Heart left ventricle (tissue), 16 donors: Measurements from ENCODE around the gene CCNYL1. TPM values are rescaled to one million over a fixed set of nuclear protein-coding genes. Genes with fewer than 3 reads are reported as not detected.
A peak's percentile ranks its signal among the peaks of the same experiment; 100 is the strongest.

Experiments
- ATAC-seq, 4 donors: fragments of 200-7000 bp; cut with Tn5 transposase; one replicate each; pipeline ENCODE4 v1.9.1; 2020 to 2022; ENCODE audit warnings: moderate library complexity in 4 of 4, mild to moderate bottlenecking in 3 of 4, moderate number of reproducible peaks in 1 of 4
- DNase-seq, 5 donors: peaks; one replicate each; pipeline ENCODE4 v3.0.0-alpha.2; 2020
- H3K27ac ChIP-seq, 12 donors: fragments of 200-600 bp; sonication (generic) in 4 of 12; one replicate each; pipeline versions ENCODE4 v1.5.0 to v1.8.0; 2016 to 2022; ENCODE audit warnings: mild to moderate bottlenecking in 2 of 12
- H3K27me3 ChIP-seq, 9 donors: fragments of 200-600 bp; sonication (generic) in 2 of 9; one replicate each; pipeline versions ENCODE4 v1.5.1 to v1.8.0; 2016 to 2022; ENCODE audit warnings: mild to moderate bottlenecking in 3 of 9
- H3K36me3 ChIP-seq, 9 donors: fragments of 200-600 bp; sonication (generic) in 2 of 9; one replicate each; pipeline versions ENCODE4 v1.5.0 to v1.8.0; 2018 to 2022; ENCODE audit warnings: mild to moderate bottlenecking in 2 of 9
- H3K4me1 ChIP-seq, 12 donors: fragments of 200-600 bp; sonication (generic) in 4 of 12; one replicate each; pipeline versions ENCODE4 v1.5.0 to v1.8.0; 2016 to 2022; ENCODE audit warnings: mild to moderate bottlenecking in 3 of 12
- H3K4me3 ChIP-seq, 12 donors: fragments of 200-600 bp; sonication (generic) in 4 of 12; one replicate each; pipeline versions ENCODE4 v1.5.0 to v1.8.0; 2017 to 2022; ENCODE audit warnings: mild to moderate bottlenecking in 9 of 12, moderate library complexity in 4 of 12
- H3K9me3 ChIP-seq, 12 donors: fragments of 200-600 bp; sonication (generic) in 4 of 12; one replicate each; pipeline versions ENCODE4 v1.5.0 to v1.8.0; 2016 to 2022; ENCODE audit warnings: mild to moderate bottlenecking in 1 of 12
- POLR2A ChIP-seq, 2 donors: fragments of 450-650 bp; IDR thresholded peaks; one replicate each; pipeline ENCODE4 v1.6.1; 2017; ENCODE audit warnings: antibody characterized with exemption in 2 of 2, mild to moderate bottlenecking in 2 of 2, moderate library complexity in 2 of 2
- WGBS, 4 donors: extraction: QIAGEN DNeasy Blood & Tissue Kit in 2 of 4; methylation state at CpG; one replicate each; pipeline versions ENCODE4 v1.1.5 to v1.1.7; 2013 to 2018; 5-methylcytosine and 5-hydroxymethylcytosine counted together
- intact Hi-C, 10 donors: fragments of 100-400 bp; cut with DNase I; formaldehyde crosslinking; loops; one replicate each; pipeline versions ENCODE4 v1.11.1 to v1.14.2; 2022
- polyA plus RNA-seq, 2 donors: library from polyadenylated mRNA; stranded (reverse); fragments of 200-250 nt; gene quantifications; one replicate each; pipeline ENCODE4 v1.2.3, GENCODE V29; 2013
- total RNA-seq, 9 donors: library from RNA; depleted of rRNA in 2 of 9; stranded (reverse); fragments of >200 nt in 2 of 9; fragmentation: NEBNext Ultra II Directional in 3 of 9; extraction: Animal tissue kit (Norgen Biotek cat#: 25700) in 3 of 9; gene quantifications; one replicate each; pipeline versions ENCODE4 v1.1.0 to v1.2.4, GENCODE V29; 2016 to 2023
- TF ChIP-seq, protein P1 (sequence below), 12 donors: fragments of 200-600 bp; sonication (generic) in 4 of 12; IDR thresholded peaks; one replicate each; pipeline versions ENCODE4 v1.5.0 to v1.8.0; 2018 to 2022; ENCODE audit warnings: antibody characterized with exemption in 12 of 12, mild to moderate bottlenecking in 5 of 12
- donor health status: ischemic (EF 13 %, LVEDD 7.1; RV severe dilation, severe dysfunction).
- donor health status: healthy with polysubstance abuse.
- donor health status: DM: no; HTN: yes; CAD: no.
- donor health status: DM: no; HTN: no; CAD: no.
- donor health status: ischemic (EF 25% LVEDD 6.9; RV normal size, moderate dysfunction).
- donor health status: ischemic (EF 25% LVEDD 5.7; RV mildly dilated, moderate dysfunction).
- donor health status: healthy.
- donor health status: DM: yes; HTN: yes; CAD: no.
- donor health status: ischemic (EF 35%, LVEDD 5.7; RV mildly dilated, moderate dysfunction).
- donor health status: nonischemic (EF 11% LVEDD 7.7; RV severe dilation, severe dysfunction).
- donor health status: DM: yes; HTN: yes; CAD: no.
- donor health status: PGD.
- donor health status: ischemic (EF 29% LVEDD 5.4; RV normal size, mild dysfunction).
- donor health status: nonischemic (EF 23%, LVEDD 6.1; RV moderate dilation, normal function).

Gene CCNYL1
- total and polyA plus RNA-seq, 11 donors = 3.9 to 17.5 (median 10.9) TPM

DNA sequence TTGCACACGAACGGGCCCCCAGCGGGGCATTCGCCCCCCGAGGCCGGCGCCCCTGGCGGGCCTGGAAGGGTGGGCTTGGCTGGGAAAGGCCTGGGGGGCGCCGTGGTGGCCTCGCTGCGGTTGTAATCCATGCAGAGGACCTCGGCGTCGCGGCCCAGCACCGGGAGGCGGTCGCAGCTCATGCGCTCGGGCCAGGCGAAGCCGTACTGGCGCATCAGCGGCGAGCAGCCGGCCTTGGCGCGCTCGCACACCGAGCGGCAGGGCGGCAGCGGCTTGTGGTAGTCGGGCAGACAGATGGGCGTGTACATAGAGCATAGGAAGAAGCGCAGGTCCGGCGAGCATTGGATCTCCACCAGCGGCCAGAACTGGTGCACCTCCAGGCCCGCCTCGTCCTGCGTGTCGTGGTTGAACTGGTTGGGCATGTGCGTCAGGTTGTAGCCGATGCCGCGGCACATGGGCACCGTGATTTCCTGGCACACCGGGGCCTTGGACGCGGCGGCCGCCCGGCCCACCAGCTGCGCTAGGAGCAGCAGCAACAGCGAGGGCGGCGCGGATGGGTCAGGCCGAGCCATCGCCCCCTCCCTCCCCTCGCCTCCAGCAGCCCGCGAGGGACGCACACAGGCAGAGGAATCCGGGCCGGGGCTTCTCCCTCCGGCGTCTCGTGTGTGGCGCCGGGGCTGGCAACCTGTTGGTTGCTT, 56.9 kb downstream of the CCNYL1 start:
- Histone ChIP-seq H3K9me3 (no peaks in the 10 kb centered on the region), H3K36me3 (peaks cover 0 to 23% (median 9%) of the 10 kb centered on the region in 9 donors), H3K4me1 (peaks cover 5 to 51% (median 27%) of the 10 kb centered on the region in 12 donors), H3K4me3 (peak overlapping the region; percentile 58 to 85 (median 76)), H3K27me3 (no peaks in the 10 kb centered on the region), H3K27ac (peak overlapping the region in 11 of 12 donors; percentile 19 to 92 (median 77))
- peak in 4 of 5 donors; percentile 38 to 71 (median 58) for DNase-seq
- intact Hi-C loops = loop anchor here (1.0 to 5.0 kb wide), 12 partner anchors 68 to 274 kb away; partner anchors contain the start of gene PLEKHM3 (in 3 of the 10)
- TF ChIP-seq, protein P1, sequence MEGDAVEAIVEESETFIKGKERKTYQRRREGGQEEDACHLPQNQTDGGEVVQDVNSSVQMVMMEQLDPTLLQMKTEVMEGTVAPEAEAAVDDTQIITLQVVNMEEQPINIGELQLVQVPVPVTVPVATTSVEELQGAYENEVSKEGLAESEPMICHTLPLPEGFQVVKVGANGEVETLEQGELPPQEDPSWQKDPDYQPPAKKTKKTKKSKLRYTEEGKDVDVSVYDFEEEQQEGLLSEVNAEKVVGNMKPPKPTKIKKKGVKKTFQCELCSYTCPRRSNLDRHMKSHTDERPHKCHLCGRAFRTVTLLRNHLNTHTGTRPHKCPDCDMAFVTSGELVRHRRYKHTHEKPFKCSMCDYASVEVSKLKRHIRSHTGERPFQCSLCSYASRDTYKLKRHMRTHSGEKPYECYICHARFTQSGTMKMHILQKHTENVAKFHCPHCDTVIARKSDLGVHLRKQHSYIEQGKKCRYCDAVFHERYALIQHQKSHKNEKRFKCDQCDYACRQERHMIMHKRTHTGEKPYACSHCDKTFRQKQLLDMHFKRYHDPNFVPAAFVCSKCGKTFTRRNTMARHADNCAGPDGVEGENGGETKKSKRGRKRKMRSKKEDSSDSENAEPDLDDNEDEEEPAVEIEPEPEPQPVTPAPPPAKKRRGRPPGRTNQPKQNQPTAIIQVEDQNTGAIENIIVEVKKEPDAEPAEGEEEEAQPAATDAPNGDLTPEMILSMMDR (IDR thresholded peaks at IDR 0.05) = peak in 1 of 12 donors; percentile 3
- TF ChIP-seq POLR2A (IDR thresholded peaks at IDR 0.05) = no peak
- peak in 2 of 4 donors; percentile 2 to 7 for ATAC-seq
- 0 to 14% (median 6%) methylated on average over 27 to 73 of the region's 73 CpGs for WGBS, 4 donors

DNA sequence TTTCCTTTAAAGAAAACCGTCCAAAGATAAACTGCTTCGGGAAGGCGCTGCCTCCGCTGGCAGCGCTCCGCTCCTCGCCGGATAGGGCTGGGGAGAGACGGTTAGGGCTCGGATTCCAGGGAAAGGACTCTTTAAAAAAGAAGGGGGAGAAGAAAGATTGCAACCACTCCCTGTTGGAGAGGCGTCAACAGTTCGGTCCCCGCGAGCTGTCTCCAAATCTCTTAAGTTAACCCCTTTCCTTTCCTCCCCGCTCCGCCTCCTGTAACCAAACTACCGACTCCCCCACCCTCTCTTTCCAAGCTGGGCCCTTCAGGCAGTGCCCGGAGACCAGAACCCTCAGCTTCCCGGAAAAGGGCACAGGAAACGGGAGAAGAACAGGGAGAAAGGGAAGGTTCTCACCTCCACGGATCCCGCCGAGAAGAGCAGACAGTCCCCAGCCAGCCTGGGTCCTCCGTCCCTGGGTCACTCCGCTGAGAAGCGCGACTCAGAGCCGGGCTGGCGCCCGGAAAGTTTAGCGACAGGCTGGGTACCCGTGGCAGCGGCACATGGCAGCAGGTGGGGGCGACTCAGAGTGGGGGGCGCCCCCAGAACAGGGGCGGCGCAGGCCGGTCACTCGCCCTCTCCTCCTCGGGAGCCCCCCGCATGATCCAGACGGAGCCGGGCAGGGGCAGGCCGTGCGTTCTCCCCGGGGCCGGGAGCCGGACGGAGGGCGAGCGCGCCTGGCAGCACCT, 57.6 kb downstream of the CCNYL1 start:
- 0 to 1% (median 0%) methylated on average over 41 to 52 of the region's 52 CpGs for WGBS, 4 donors
- Histone ChIP-seq H3K4me3 (peak overlapping the region; percentile 58 to 85 (median 76)), H3K4me1 (peaks cover 5 to 51% (median 27%) of the 10 kb centered on the region in 12 donors), H3K36me3 (peaks cover 0 to 16% (median 7%) of the 10 kb centered on the region in 9 donors), H3K9me3 (no peaks in the 10 kb centered on the region), H3K27ac (peak overlapping the region; percentile 22 to 92 (median 77)), H3K27me3 (no peaks in the 10 kb centered on the region)
- ATAC-seq (peak in 2 of 4 donors; percentile 2 to 9), DNase-seq (peak in 3 of 5 donors; percentile 34 to 77 (median 51))
- intact Hi-C loops = loop anchor here (1.0 to 5.0 kb wide), 12 partner anchors 68 to 273 kb away; partner anchors contain the start of gene PLEKHM3 (in 3 of the 10)
- TF ChIP-seq POLR2A (IDR thresholded peaks at IDR 0.05) = no peak
- TF ChIP-seq, protein P1 (IDR thresholded peaks at IDR 0.05) = no peak

DNA sequence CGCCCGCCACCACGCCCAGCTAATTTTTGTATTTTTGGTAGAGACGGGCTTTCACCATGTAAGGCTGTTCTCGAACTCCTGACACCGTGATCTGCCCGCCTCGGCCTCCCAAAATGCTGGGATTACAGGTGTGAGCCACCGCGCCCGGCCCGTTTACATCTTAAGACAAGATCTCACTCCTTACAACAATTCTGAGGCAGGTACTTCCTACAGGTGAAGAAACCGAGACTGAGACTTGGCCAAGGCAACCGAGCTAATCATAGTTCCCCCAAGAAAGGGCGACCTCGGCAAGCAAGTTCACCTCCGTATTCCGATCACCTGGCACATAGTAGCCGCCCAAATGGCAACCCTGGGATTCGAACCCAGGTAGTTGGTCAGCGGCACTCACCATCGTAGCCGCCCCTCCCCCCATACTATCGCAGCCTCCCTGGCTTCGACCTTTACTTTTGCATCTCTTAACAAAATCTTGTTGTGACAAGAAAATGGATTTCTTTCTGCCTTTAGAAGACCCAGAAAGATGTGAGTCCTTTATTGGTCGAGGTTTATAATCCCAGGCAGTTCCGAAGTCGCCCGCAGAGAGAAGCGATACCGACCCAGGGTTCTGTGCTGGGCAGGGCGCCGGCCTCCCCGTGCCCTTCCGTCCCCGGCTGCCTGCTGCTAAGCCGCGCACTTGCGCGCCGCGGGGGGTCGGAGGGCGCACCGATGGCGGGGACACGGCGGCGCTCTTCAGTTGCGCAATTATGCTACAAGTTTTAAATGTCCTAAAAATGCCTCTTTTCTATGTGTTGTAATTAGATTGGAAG, 59.4 kb downstream of the CCNYL1 start:
- peaks cover 0 to 12% (median 7%) of the 10 kb centered on the region in 9 donors for H3K36me3 ChIP-seq
- H3K4me1 ChIP-seq = peaks cover 5 to 51% (median 23%) of the 10 kb centered on the region in 12 donors
- WGBS, 4 donors = 30 to 40% (median 35%) methylated on average over 48 to 50 of the region's 50 CpGs
- DNase-seq (peak in 1 of 5 donors; percentile 32), ATAC-seq (no peak)
- peak overlapping the region; percentile 58 to 85 (median 76) for H3K4me3 ChIP-seq
- intact Hi-C loops = loop anchor here in 2 of 10 donors (5.0 to 10.0 kb wide), 2 partner anchors 41 to 64 kb away; no protein-coding TSS in a partner anchor
- no peaks in the 10 kb centered on the region for H3K27me3 ChIP-seq
- TF ChIP-seq POLR2A (IDR thresholded peaks at IDR 0.05) = no peak
- TF ChIP-seq, protein P1 (IDR thresholded peaks at IDR 0.05) = no peak
- no peaks in the 10 kb centered on the region for H3K9me3 ChIP-seq
- H3K27ac ChIP-seq = peak overlapping the region in 8 of 12 donors; percentile 58 to 92 (median 82)
